ENCODE data around the gene ABCA4.

DNA sequence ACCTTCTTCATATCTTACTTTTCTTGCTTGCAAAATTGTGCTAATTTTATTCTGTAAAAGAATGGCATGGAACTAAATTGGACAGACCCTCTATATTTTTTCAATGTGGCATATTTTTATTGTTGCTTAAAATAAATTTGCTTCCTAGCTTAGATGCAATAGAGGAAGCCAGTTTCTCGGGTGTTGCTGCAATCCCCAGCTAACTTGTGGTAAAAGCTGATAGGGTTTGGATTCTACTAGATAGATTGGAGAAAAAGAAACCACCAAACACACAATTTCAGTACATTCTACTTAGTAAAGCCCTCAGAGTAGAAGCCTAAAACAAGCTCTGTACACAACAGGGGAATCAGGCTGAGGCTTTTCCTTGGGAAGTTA is 162.2 kb downstream of the ABCA4 start:
- TF ChIP-seq, protein P1, sequence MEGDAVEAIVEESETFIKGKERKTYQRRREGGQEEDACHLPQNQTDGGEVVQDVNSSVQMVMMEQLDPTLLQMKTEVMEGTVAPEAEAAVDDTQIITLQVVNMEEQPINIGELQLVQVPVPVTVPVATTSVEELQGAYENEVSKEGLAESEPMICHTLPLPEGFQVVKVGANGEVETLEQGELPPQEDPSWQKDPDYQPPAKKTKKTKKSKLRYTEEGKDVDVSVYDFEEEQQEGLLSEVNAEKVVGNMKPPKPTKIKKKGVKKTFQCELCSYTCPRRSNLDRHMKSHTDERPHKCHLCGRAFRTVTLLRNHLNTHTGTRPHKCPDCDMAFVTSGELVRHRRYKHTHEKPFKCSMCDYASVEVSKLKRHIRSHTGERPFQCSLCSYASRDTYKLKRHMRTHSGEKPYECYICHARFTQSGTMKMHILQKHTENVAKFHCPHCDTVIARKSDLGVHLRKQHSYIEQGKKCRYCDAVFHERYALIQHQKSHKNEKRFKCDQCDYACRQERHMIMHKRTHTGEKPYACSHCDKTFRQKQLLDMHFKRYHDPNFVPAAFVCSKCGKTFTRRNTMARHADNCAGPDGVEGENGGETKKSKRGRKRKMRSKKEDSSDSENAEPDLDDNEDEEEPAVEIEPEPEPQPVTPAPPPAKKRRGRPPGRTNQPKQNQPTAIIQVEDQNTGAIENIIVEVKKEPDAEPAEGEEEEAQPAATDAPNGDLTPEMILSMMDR (IDR thresholded peaks at IDR 0.05), result no peak
- TF ChIP-seq POLR2A (IDR thresholded peaks at IDR 0.05) (no peak), POLR2AphosphoS5 (IDR thresholded peaks at IDR 0.05) (no peak), EP300 (IDR thresholded peaks at IDR 0.05) (no peak)

Measured in stomach (tissue), 4 donors.